Measurements from ENCODE around the gene SLC5A1.

DNA sequence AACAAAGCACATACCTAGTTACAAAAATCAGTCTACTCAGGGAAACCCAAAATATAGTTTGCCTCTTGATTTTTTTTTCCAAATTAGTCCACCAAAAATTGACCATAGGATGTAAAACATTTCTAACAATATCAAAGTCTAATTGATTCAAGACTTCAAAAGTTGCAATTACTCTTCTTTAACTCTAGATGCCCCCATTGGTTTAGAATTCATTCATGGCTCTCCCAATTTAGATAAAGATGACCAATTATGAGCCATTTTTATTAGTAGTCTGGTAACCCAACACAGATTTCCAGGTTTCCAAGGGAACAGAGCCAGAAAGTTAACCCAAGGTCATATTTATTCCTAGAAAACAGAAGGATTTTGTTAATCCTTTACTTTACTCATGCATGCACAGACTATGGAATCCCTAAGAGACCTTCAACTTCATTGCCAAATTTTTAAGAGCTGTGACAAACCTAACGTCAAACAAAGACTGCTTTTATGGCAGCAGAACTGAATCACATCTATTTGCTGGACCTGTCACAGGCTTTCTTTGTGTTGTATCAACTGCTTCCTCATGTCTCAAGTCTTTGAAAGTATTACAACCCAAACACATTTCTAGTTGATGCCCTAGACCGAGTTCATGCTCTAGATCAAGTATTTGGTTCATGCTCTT lies 60.7 kb downstream of the SLC5A1 start:
- TF ChIP-seq POLR2A (IDR thresholded peaks at IDR 0.05) = no peak
- TF ChIP-seq, protein P1, sequence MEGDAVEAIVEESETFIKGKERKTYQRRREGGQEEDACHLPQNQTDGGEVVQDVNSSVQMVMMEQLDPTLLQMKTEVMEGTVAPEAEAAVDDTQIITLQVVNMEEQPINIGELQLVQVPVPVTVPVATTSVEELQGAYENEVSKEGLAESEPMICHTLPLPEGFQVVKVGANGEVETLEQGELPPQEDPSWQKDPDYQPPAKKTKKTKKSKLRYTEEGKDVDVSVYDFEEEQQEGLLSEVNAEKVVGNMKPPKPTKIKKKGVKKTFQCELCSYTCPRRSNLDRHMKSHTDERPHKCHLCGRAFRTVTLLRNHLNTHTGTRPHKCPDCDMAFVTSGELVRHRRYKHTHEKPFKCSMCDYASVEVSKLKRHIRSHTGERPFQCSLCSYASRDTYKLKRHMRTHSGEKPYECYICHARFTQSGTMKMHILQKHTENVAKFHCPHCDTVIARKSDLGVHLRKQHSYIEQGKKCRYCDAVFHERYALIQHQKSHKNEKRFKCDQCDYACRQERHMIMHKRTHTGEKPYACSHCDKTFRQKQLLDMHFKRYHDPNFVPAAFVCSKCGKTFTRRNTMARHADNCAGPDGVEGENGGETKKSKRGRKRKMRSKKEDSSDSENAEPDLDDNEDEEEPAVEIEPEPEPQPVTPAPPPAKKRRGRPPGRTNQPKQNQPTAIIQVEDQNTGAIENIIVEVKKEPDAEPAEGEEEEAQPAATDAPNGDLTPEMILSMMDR (IDR thresholded peaks at IDR 0.05) = no peak
